Hair follicle dermal papilla cell (primary cell): ENCODE results near the gene KIF27. TPM values are rescaled to one million over a fixed set of nuclear protein-coding genes. Genes with fewer than 3 reads are reported as not detected.

ENCODE experiments used
- total RNA-seq: library from RNA; depleted of rRNA; stranded (reverse); fragments of >200 nt; gene quantifications from 2 replicates; pipeline ENCODE4 v1.2.3, GENCODE V29; 2012

Gene KIF27, protein sequence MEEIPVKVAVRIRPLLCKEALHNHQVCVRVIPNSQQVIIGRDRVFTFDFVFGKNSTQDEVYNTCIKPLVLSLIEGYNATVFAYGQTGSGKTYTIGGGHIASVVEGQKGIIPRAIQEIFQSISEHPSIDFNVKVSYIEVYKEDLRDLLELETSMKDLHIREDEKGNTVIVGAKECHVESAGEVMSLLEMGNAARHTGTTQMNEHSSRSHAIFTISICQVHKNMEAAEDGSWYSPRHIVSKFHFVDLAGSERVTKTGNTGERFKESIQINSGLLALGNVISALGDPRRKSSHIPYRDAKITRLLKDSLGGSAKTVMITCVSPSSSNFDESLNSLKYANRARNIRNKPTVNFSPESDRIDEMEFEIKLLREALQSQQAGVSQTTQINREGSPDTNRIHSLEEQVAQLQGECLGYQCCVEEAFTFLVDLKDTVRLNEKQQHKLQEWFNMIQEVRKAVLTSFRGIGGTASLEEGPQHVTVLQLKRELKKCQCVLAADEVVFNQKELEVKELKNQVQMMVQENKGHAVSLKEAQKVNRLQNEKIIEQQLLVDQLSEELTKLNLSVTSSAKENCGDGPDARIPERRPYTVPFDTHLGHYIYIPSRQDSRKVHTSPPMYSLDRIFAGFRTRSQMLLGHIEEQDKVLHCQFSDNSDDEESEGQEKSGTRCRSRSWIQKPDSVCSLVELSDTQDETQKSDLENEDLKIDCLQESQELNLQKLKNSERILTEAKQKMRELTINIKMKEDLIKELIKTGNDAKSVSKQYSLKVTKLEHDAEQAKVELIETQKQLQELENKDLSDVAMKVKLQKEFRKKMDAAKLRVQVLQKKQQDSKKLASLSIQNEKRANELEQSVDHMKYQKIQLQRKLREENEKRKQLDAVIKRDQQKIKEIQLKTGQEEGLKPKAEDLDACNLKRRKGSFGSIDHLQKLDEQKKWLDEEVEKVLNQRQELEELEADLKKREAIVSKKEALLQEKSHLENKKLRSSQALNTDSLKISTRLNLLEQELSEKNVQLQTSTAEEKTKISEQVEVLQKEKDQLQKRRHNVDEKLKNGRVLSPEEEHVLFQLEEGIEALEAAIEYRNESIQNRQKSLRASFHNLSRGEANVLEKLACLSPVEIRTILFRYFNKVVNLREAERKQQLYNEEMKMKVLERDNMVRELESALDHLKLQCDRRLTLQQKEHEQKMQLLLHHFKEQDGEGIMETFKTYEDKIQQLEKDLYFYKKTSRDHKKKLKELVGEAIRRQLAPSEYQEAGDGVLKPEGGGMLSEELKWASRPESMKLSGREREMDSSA (N-terminal part only)
- 3.9 TPM in 2 replicates for total RNA-seq

DNA sequence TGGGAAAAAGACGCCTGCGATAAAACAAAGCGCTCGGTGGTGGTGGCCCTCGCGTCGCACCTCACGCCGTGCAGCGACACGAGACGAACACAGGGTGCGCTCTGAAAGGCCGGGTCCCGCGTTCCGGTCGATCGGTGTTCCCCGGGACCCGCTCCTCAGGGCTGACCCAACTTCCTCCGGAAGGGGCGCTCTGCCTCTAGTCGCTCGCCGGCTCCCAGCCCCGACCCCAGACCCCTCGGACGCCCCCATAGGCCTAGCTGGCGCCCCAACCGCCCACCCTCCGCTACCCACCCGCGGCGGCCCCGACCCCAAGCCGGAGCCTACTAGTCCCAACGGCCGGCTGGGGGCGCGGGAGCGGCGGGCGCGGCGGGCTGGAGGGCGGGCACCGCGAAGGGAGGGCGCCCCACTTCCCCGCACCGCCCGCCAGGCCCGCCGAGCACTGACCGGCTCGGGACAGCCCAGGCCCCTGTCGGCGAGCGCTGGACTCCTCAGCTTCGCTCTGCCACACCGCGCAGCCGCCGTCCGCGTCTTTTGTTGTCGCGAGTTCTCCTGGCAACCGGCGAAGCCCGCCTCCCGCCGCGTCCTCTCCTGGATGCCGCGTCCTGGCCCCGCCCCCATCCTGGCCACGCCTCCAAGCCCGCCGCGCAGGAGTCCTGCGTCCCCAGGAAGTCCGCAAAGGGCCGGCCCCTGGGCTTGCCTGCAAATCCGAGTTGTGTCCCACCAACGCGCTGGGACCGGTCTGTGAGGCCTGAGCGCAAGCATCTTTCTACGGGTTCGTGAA lies at the start of gene KIF27:
TSS of gene KIF27 (minus strand) at position 506 of the 781 bp plus-strand sequence. CDS start 5,841 bp downstream, outside the sequence.

GRCh38 chr9:83817356-83818278 lies 103.6 kb downstream of the KIF27 start, which contains the start of gene GKAP1:
Gene GKAP1 (minus strand): TSS chr9:83817769. CDS start chr9:83806517, 11,252 bp downstream.

Other genes starting within 250 kb of the KIF27 start
- gene UBQLN1, start 213.5 kb downstream of the KIF27 start, total RNA-seq, result 145 and 161 TPM in 2 replicates
- 0.49 and 0.65 TPM in 2 replicates for gene GKAP1, start 103.7 kb downstream of the KIF27 start, total RNA-seq
- gene HNRNPK, start 58.8 kb upstream of the KIF27 start, total RNA-seq, result 420 and 450 TPM in 2 replicates
- gene RMI1, start 59.4 kb upstream of the KIF27 start, total RNA-seq, result 6.7 and 7.8 TPM in 2 replicates